SK-N-SH (cell line): ENCODE results near the gene TMEM165.

Source experiments
- POLR2AphosphoS5 ChIP-seq: IDR thresholded peaks from 2 replicates; pipeline ENCODE4 v1.6.1; 2012; ENCODE audit warnings: low read depth, low read length
- TF ChIP-seq, protein P1 (sequence below): fragments of 200-600 bp; sonication (generic); IDR thresholded peaks from 2 replicates; pipeline ENCODE4 v1.6.1; 2017; ENCODE audit warnings: antibody characterized with exemption, mild to moderate bottlenecking, moderate library complexity
- TF ChIP-seq, protein P2 (sequence below): IDR thresholded peaks from 2 replicates; pipeline ENCODE4; 2012

DNA sequence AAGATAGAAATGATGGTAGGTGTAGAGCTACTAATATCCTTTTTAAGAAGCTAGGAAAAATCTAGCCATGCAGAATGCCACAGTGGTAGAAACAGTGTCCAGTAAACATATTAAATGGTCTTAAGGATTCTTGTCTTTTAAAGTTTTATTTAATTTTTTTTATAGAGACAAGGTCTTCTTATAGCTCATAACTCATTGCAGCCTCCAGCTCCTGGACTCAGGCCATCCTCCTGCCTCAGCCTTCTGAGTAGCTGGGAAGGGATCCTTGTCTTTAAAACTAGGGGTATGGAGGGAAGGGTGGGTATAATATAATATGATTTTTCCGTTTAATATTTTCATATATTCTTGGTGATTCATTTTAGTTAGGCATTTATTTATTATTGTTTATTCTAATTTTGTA, 3.8 kb downstream of the TMEM165 start:
- TF ChIP-seq POLR2AphosphoS5, result no peak
- TF ChIP-seq, protein P1, sequence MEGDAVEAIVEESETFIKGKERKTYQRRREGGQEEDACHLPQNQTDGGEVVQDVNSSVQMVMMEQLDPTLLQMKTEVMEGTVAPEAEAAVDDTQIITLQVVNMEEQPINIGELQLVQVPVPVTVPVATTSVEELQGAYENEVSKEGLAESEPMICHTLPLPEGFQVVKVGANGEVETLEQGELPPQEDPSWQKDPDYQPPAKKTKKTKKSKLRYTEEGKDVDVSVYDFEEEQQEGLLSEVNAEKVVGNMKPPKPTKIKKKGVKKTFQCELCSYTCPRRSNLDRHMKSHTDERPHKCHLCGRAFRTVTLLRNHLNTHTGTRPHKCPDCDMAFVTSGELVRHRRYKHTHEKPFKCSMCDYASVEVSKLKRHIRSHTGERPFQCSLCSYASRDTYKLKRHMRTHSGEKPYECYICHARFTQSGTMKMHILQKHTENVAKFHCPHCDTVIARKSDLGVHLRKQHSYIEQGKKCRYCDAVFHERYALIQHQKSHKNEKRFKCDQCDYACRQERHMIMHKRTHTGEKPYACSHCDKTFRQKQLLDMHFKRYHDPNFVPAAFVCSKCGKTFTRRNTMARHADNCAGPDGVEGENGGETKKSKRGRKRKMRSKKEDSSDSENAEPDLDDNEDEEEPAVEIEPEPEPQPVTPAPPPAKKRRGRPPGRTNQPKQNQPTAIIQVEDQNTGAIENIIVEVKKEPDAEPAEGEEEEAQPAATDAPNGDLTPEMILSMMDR, result no peak
- TF ChIP-seq, protein P2, sequence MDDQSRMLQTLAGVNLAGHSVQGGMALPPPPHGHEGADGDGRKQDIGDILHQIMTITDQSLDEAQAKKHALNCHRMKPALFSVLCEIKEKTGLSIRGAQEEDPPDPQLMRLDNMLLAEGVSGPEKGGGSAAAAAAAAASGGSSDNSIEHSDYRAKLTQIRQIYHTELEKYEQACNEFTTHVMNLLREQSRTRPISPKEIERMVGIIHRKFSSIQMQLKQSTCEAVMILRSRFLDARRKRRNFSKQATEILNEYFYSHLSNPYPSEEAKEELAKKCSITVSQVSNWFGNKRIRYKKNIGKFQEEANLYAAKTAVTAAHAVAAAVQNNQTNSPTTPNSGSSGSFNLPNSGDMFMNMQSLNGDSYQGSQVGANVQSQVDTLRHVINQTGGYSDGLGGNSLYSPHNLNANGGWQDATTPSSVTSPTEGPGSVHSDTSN, result no peak
